ENCODE measurements around the gene CERS6. TPM values are rescaled to one million over a fixed set of nuclear protein-coding genes. Genes with fewer than 3 reads are reported as not detected.

Gene CERS6
- polyA plus RNA-seq, 3 donors from 2014 or later: 2.4 to 9.2 (median 5.6) TPM

GRCh38 chr2:168730344-168730743 is 274.3 kb downstream of the CERS6 start:
- H3K4me1 Mint-ChIP-seq: peaks cover 0 to 6% of the 10 kb centered on the region in 2 donors

GRCh38 chr2:168731002-168731401 is 274.9 kb downstream of the CERS6 start:
- H3K27ac Mint-ChIP-seq: no peak overlapping the region
- H3K4me3 Mint-ChIP-seq: no peak overlapping the region
- H3K36me3 Mint-ChIP-seq: peaks cover 0 to 9% (median 9%) of the 10 kb centered on the region in 3 donors
- DNase-seq: no peak
- no peaks in the 10 kb centered on the region for H3K27me3 Mint-ChIP-seq (ENCODE audit: low read depth in 3 of 3)
- no peaks in the 10 kb centered on the region for H3K9me3 Mint-ChIP-seq
- peaks cover 0 to 7% of the 10 kb centered on the region in 2 donors for H3K4me1 Mint-ChIP-seq

More at GRCh38 chr2:168730344-168730743, 274.3 kb downstream of the CERS6 start:
- Mint-ChIP-seq H3K27me3 (ENCODE audit: low read depth in 3 of 3) (no peaks in the 10 kb centered on the region), H3K4me3 (no peak overlapping the region), H3K36me3 (peaks cover 0 to 9% (median 9%) of the 10 kb centered on the region in 3 donors), H3K27ac (peak overlapping the region in 1 of 6 donors; percentile 12), H3K9me3 (no peaks in the 10 kb centered on the region)
- DNase-seq: no peak

DNA sequence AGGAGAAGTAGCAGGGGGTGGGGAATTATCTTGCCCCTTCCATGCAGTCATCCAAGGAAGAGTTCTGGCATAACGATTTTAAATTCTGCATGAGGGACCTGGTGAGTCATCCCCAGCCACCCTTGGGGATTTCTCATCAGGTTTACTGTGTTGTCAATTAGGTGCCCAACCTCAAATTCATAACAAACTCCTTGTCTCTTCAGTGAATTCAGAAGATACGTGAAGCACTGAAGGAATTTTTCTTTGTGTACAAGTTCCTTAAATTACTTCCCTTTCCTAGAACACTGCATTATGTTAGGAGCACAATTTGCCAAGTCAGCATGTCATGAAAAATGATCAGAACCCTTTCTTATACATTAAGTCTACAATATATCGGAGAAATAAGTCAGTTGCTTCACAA is 275.5 kb downstream of the CERS6 start:
- Mint-ChIP-seq H3K27me3 (ENCODE audit: low read depth in 3 of 3) (no peaks in the 10 kb centered on the region), H3K4me3 (no peak overlapping the region), H3K9me3 (no peaks in the 10 kb centered on the region), H3K36me3 (peaks cover 0 to 9% (median 9%) of the 10 kb centered on the region in 3 donors), H3K27ac (no peak overlapping the region), H3K4me1 (peaks cover 2 to 10% of the 10 kb centered on the region in 2 donors)
- DNase-seq: no peak

DNA sequence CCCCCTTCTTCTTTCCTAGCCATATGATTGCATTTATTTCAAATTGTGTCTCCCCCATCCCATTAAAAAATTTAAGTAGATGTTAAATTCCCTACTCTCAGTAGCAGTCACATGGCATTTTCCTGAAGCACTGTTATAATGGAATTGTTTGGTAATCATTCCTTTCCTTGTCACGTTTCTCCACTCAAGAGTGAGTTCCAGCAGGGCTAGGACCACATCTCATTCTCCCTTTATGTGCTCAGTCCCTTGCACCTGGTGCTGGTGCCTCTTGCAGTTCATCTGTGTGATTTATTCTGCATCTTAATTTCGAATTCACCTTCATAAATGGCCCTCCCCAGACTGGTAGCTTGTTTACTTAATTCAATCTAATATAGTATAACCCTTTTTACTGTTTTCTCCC is 276.0 kb downstream of the CERS6 start:
- peaks cover 0 to 9% (median 9%) of the 10 kb centered on the region in 3 donors for H3K36me3 Mint-ChIP-seq
- peaks cover 7 to 15% of the 10 kb centered on the region in 2 donors for H3K4me1 Mint-ChIP-seq
- H3K27me3 Mint-ChIP-seq (ENCODE audit: low read depth in 3 of 3): no peaks in the 10 kb centered on the region
- H3K4me3 Mint-ChIP-seq: no peak overlapping the region
- H3K9me3 Mint-ChIP-seq: peaks cover 0 to 1% (median 0%) of the 10 kb centered on the region in 6 donors
- no peak overlapping the region for H3K27ac Mint-ChIP-seq
- no peak for DNase-seq

- H3K4me3 Mint-ChIP-seq: no peak overlapping the region
- peak overlapping the region in 1 of 6 donors; percentile 19 for H3K27ac Mint-ChIP-seq
These were observed 276.4 kb downstream of the CERS6 start for GRCh38 chr2:168732506-168732905.

GRCh38 chr2:168734199-168734760 is 278.2 kb downstream of the CERS6 start:
- Mint-ChIP-seq H3K9me3 (peaks cover 0 to 1% (median 0%) of the 10 kb centered on the region in 6 donors), H3K27ac (no peak overlapping the region), H3K4me1 (peaks cover 27 to 36% of the 10 kb centered on the region in 2 donors), H3K27me3 (ENCODE audit: low read depth in 3 of 3) (peaks cover 0 to 3% (median 0%) of the 10 kb centered on the region in 3 donors), H3K36me3 (peaks cover 0 to 5% (median 5%) of the 10 kb centered on the region in 3 donors), H3K4me3 (no peak overlapping the region)
- DNase-seq: no peak

More at GRCh38 chr2:168732506-168732905, 276.4 kb downstream of the CERS6 start:
- Mint-ChIP-seq H3K4me1 (peaks cover 11 to 19% of the 10 kb centered on the region in 2 donors), H3K36me3 (peaks cover 0 to 9% (median 9%) of the 10 kb centered on the region in 3 donors), H3K27me3 (ENCODE audit: low read depth in 3 of 3) (no peaks in the 10 kb centered on the region), H3K9me3 (peaks cover 0 to 1% (median 0%) of the 10 kb centered on the region in 6 donors)
- DNase-seq: no peak

GRCh38 chr2:168736649-168737445 is 280.8 kb downstream of the CERS6 start:
- DNase-seq: no peak
- Mint-ChIP-seq H3K4me3 (peak overlapping the region in 1 of 5 donors; percentile 66), H3K27me3 (ENCODE audit: low read depth in 3 of 3) (peaks cover 0 to 3% (median 0%) of the 10 kb centered on the region in 3 donors), H3K9me3 (peaks cover 0 to 1% (median 0%) of the 10 kb centered on the region in 6 donors), H3K4me1 (peaks cover 33 to 51% of the 10 kb centered on the region in 2 donors), H3K27ac (peak overlapping the region in 4 of 6 donors; percentile 1 to 54 (median 36)), H3K36me3 (peaks cover 0 to 6% (median 0%) of the 10 kb centered on the region in 3 donors)

DNA sequence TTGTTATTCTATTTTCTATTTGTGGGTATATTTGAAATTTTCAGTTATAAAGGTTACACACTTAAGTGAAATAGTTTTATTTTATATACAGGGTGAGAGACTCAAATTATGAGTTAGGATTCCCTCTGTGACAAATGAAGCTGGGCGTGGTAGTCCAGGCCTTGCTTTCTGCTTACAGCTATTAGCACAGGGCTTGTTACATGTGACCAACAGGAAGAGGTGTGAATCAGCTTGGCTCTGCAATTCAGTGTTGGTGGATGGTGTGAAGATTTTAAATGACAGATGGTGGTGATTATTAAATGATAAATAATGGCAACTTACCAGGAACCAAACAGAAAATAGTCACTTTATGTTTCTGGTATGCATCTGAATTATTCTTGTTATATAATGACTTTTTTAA is 282.0 kb downstream of the CERS6 start:
- H3K4me1 Mint-ChIP-seq: peaks cover 33 to 51% of the 10 kb centered on the region in 2 donors
- peak overlapping the region; percentile 49 to 75 (median 55) for H3K4me3 Mint-ChIP-seq
- peak; percentile 28 to 34 (median 33) for DNase-seq
- H3K27me3 Mint-ChIP-seq (ENCODE audit: low read depth in 3 of 3): peaks cover 0 to 6% (median 0%) of the 10 kb centered on the region in 3 donors
- peak overlapping the region; percentile 33 to 81 (median 52) for H3K27ac Mint-ChIP-seq
- peaks cover 0 to 9% (median 0%) of the 10 kb centered on the region in 3 donors for H3K36me3 Mint-ChIP-seq
- H3K9me3 Mint-ChIP-seq: peaks cover 0 to 1% (median 0%) of the 10 kb centered on the region in 6 donors

GRCh38 chr2:168740360-168740759 is 284.3 kb downstream of the CERS6 start:
- no peak overlapping the region for H3K4me3 Mint-ChIP-seq
- H3K9me3 Mint-ChIP-seq: peaks cover 0 to 1% (median 0%) of the 10 kb centered on the region in 6 donors
- H3K27ac Mint-ChIP-seq: peak overlapping the region in 1 of 6 donors; percentile 8
- peaks cover 0 to 10% (median 0%) of the 10 kb centered on the region in 3 donors for H3K36me3 Mint-ChIP-seq
- peaks cover 33 to 45% of the 10 kb centered on the region in 2 donors for H3K4me1 Mint-ChIP-seq
- H3K27me3 Mint-ChIP-seq (ENCODE audit: low read depth in 3 of 3): peaks cover 0 to 8% (median 0%) of the 10 kb centered on the region in 3 donors
- DNase-seq: no peak

DNA sequence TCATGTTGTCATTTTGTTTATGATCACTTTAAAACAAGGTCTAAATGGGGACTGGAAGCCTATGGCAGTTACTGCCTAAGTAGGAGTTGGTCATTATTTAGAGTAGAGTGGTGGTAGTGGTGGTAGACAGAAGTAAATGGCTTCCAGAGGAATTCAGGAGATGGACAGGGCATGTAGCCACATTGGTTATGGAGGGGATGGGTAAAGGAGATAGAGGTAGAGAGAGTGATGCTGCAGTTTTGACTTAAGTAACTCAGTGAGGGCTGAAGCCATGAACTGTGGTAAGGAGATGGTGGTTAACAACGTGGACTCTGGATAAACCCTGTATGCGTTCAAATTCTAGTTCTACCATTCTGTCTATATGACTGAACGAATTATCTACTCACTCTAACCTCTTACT is 284.7 kb downstream of the CERS6 start:
- H3K9me3 Mint-ChIP-seq: peaks cover 0 to 1% (median 0%) of the 10 kb centered on the region in 6 donors
- peak overlapping the region in 1 of 6 donors; percentile 23 for H3K27ac Mint-ChIP-seq
- peaks cover 0 to 8% (median 1%) of the 10 kb centered on the region in 3 donors for H3K27me3 Mint-ChIP-seq (ENCODE audit: low read depth in 3 of 3)
- DNase-seq: no peak
- peaks cover 0 to 10% (median 0%) of the 10 kb centered on the region in 3 donors for H3K36me3 Mint-ChIP-seq
- no peak overlapping the region for H3K4me3 Mint-ChIP-seq
- H3K4me1 Mint-ChIP-seq: peaks cover 33 to 44% of the 10 kb centered on the region in 2 donors

GRCh38 chr2:168742258-168742932 is 286.3 kb downstream of the CERS6 start:
- peaks cover 0 to 10% (median 0%) of the 10 kb centered on the region in 3 donors for H3K36me3 Mint-ChIP-seq
- no peak for DNase-seq
- peaks cover 0 to 8% (median 2%) of the 10 kb centered on the region in 3 donors for H3K27me3 Mint-ChIP-seq (ENCODE audit: low read depth in 3 of 3)
- no peaks in the 10 kb centered on the region for H3K9me3 Mint-ChIP-seq
- H3K4me1 Mint-ChIP-seq: peaks cover 24 to 34% of the 10 kb centered on the region in 2 donors
- no peak overlapping the region for H3K4me3 Mint-ChIP-seq
- H3K27ac Mint-ChIP-seq: no peak overlapping the region

DNA sequence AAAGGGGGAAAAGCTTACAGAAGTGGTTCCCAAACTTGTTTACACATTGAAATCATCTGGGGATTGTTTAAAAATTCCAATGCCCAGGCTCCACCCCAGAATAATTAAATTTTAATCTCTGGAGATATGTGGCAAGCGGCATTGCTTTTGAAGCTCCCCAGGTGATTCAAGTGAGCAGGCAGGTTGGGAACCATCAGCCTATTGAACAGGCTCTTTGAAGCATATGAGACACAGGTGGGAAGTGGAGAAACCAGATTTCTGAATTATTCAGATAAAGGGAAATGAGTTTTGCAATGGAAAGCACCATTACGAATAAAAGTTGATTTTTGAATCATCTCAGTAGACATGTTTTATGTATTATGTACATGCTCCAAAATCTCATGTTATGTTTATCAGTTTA is 288.8 kb downstream of the CERS6 start:
- H3K4me1 Mint-ChIP-seq: peaks cover 15 to 21% of the 10 kb centered on the region in 2 donors
- H3K9me3 Mint-ChIP-seq: no peaks in the 10 kb centered on the region
- no peak for DNase-seq
- no peak overlapping the region for H3K4me3 Mint-ChIP-seq
- H3K27me3 Mint-ChIP-seq (ENCODE audit: low read depth in 3 of 3): peaks cover 0 to 7% (median 2%) of the 10 kb centered on the region in 3 donors
- H3K36me3 Mint-ChIP-seq: peaks cover 0 to 10% (median 0%) of the 10 kb centered on the region in 3 donors
- H3K27ac Mint-ChIP-seq: peak overlapping the region in 1 of 6 donors; percentile 56

GRCh38 chr2:168748461-168748860 is 292.4 kb downstream of the CERS6 start:
- Mint-ChIP-seq H3K36me3 (peaks cover 0 to 6% (median 0%) of the 10 kb centered on the region in 3 donors), H3K4me3 (no peak overlapping the region), H3K4me1 (peaks cover 36 to 45% of the 10 kb centered on the region in 2 donors), H3K27ac (peak overlapping the region in 3 of 6 donors; percentile 23 to 64 (median 59)), H3K9me3 (no peaks in the 10 kb centered on the region), H3K27me3 (ENCODE audit: low read depth in 3 of 3) (peaks cover 0 to 6% (median 2%) of the 10 kb centered on the region in 3 donors)
- no peak for DNase-seq

Data from immature natural killer cell (primary cell).